Activated naive CD4-positive, alpha-beta T cell treated with anti-CD3 and anti-CD28 coated beads, Interleukin-2, amount 50 U/mL, for 16 hours (primary cell): ENCODE measurements around the gene MRPL38.

Experiments
- DNase-seq: peaks from one replicate; pipeline ENCODE4 v3.0.0-alpha.2; 2020

The MRPL38 gene

GRCh38 chr17:75917917-75918445, 13.3 kb upstream of the MRPL38 start:
- no peak for DNase-seq

- DNase-seq, result no peak
Measured at GRCh38 chr17:75917141-75917916, 12.6 kb upstream of the MRPL38 start.

- DNase-seq, result no peak
Measured at GRCh38 chr17:75915268-75915667, 10.6 kb upstream of the MRPL38 start.

DNA sequence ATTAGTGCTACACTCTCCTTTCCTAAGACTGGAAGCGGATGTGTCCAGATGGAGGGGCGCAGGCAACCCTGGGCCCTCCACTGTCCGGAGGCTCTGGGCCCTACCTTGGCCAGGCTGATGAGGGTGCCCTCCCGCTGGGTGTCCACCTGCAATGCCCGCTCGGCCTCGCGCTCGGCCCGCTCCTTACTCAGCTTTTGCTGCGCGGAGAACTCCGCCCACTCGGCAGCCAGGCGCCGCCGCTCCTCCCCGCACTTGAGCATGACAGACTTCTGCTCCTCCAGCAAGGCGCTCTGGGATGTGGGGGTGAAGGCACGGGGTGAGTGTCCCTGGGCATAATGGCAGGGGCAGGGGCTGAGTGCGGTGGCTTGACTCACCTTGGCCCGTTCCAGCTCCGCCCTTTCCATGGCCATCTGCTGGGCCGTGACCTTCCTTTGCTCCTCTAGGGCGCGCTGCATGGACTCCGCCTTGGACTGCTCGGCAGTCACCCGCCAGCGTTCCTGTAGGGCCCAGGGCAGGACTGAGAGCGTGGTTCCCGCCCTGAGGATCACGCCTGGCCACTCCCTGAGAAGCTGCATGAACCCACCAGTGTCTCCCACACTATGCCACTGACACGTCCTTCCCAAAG, 10.1 kb upstream of the MRPL38 start:
- DNase-seq, result no peak

- no peak for DNase-seq
Measured at GRCh38 chr17:75913537-75914210, 9.0 kb upstream of the MRPL38 start.

DNA sequence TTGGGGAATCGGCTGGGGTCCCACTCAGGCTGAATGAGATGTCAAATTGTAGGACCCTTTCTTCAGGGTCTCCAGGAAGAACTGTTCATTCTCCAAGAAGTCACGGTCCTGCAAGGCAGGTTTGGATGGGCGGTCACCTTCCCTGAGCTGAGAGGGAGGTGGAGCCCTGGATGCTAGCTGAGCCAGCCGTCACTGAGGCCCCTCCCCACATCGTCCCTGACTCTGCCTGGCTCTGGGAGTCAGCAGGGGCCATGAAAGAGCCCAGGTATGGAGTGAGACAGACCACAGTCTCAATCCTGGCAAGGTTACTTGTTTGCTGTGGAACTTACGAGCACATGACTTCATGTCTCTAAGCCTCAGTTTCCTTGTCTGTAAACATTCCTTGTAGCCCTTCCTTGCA, 6.0 kb upstream of the MRPL38 start:
- no peak for DNase-seq

DNA sequence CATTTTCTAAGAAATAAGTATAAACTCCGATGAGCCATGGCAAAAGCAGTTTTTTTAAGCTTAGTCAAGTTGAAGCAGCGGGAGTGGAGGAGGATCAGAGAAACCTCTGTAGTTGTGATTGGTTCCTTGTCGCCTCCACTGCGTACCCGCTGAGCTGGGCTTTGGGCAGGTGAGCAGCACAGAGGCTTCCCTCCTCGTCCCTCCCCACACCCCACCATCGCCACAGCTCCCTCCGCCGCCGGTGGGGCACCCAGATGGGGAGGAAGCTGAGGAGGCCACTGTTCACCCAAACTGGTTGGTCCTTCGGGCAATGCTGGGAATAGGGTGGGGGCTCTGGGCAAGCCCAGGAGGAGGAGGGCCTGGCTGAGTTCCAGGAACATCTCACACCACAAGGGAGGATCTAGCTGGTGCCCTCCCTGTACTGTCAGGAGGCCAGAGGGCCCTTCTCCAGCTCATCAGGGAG, 5.2 kb upstream of the MRPL38 start:
- no peak for DNase-seq

GRCh38 chr17:75909051-75909811, 4.5 kb upstream of the MRPL38 start:
- no peak for DNase-seq

- no peak for DNase-seq
Measured at GRCh38 chr17:75908201-75908600, 3.5 kb upstream of the MRPL38 start.

DNA sequence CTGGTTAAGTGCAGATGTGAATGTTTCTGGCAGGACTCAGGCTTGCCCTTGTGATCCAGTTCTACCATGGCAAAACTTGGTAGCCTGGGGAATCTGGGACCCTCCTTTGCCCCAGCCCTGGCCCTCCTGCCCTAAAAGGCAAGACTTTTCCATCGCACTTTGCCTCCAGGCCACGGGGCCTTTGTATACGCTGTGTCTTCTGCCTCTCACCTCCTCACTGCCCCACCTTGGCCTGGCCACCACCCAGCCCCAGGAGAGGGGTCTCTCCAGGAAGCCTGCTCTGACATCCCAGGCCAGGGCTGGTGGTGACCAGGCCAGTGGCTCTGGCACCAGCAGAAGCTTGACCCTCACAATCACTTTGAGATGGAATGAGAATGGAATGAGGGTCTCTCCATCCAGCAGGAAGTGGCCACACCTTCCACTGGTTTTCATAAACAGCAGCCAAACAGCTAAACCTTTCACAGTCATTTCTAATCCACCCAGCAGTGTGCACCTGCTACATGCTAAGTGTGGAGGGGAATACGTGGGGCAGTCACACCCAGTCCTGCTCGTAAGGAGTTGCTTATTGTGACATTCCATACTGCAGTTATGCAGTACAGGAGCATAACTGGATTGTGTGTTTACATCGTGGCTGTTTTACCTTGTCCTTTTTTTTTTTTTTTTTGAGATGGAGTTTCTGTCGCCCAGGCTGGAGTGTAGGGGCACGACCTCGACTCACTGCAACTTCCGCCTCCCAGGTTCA, 1.6 kb upstream of the MRPL38 start:
- DNase-seq, result no peak

- no peak for DNase-seq
Measured at GRCh38 chr17:75902406-75902805, 2.3 kb downstream of the MRPL38 start.

DNA sequence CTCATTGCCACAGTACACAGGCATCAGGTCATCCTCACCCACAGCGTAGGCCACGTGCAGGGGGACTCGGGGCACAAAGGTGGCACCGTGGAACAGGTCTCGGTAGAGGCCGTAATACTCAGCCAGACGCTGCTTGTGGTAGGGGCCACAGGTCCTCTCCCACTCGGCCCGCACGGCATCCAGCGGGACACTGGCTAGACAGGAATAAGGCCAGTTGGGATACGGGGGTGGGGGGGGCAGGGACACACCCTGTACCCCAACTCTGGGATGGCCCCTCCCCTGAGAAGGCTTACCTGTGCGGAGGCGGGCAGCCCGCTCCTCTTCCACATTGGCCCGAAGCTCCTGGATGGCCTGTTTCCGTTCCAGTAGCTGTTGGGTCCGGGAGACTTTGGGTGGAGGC, 3.0 kb downstream of the MRPL38 start:
- no peak for DNase-seq

GRCh38 chr17:75900691-75901533, 3.8 kb downstream of the MRPL38 start:
- DNase-seq, result no peak

DNA sequence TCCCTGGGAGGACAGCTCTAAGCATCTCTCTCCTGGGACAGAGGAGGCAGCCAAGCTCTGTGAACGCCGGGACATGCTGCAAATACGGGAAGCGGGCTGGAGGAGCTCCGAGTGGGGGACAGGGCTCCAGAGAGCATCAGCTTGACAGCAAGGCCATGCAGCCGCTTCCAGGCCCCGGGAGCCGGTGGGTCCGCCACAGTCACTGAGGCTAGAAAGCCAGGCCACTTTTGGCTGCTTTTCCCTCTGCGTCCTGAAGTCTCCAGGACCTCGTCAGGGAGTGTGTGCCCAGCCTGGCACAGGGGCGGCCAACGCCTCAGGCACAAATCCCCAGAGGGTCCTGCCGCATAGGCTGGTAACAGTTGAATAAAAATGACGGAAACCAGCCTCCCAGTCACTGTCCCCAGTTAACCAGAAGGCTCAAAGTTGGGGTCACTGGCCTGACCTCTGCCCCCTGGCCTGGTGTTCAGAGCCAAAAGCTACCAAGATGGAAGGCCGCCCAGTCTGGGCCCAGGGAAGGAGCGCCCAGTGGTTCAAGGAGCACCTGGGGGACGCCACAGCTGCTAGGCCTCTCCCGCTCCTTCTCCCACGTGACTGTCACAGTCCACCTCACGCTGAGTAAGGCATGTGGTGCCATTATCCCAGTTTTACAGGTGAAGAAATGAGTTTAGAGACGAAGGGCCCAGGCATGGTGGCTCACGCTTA, 4.8 kb downstream of the MRPL38 start:
- no peak for DNase-seq

DNA sequence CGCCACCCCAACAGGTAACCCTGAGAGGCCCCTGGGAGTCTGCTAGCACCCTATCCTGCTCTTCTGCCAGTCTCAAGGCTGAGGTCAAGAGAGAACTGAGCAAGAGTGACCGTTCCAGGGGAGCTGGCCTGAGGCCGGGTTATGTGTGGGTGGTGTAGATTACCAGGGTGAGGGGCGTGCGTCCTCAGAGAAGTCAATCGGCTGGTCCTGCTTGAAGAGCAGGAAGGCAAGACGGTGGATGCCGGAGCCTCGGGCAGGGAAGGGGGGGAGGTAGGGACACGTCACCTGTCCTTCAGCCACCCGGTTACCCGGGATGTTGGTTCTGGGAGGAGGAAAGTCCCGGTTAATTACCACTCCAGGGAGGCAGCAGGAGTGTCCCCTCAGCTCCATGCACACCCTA, 5.3 kb downstream of the MRPL38 start:
- no peak for DNase-seq

DNA sequence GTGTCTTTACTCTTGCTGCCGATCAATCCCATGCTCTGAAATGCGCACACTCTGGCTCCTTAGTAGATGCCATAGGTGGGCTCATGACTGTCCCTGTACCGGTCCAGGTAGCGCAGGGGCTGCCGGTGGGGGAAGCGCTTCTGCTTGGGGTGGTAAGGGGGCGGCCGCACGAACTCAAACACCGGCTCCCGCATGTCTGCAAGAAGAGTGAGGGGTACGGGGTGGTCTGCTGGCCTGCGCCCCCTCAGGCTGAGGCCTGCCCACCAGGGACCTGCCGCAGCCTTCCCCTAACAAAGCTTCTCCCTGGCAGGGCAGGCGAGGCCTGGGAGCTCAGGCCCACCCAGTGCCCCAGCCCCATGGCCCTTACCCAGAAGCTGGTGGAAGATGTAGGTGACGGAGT, 5.9 kb downstream of the MRPL38 start:
- DNase-seq, result no peak

DNA sequence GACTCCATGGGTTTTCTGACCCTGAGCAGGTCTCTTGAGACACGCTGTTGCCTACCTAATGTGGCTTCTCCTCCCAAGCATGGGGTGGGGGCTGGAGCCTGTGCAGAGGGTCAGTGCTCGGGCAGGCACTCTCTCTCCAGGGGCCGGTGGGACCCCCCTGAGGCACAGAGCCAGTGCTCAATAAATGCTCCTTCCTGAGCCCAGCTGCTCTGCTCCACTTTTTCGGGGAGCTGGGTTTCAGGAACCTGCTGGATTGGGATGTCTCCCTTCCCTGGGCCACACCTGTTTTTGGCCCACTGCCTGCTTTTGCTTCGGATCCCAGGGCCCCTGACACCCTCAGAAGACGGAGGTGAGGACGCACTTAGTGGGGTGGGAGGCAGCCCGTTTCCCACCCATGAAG, 6.6 kb downstream of the MRPL38 start:
- DNase-seq, result no peak

DNA sequence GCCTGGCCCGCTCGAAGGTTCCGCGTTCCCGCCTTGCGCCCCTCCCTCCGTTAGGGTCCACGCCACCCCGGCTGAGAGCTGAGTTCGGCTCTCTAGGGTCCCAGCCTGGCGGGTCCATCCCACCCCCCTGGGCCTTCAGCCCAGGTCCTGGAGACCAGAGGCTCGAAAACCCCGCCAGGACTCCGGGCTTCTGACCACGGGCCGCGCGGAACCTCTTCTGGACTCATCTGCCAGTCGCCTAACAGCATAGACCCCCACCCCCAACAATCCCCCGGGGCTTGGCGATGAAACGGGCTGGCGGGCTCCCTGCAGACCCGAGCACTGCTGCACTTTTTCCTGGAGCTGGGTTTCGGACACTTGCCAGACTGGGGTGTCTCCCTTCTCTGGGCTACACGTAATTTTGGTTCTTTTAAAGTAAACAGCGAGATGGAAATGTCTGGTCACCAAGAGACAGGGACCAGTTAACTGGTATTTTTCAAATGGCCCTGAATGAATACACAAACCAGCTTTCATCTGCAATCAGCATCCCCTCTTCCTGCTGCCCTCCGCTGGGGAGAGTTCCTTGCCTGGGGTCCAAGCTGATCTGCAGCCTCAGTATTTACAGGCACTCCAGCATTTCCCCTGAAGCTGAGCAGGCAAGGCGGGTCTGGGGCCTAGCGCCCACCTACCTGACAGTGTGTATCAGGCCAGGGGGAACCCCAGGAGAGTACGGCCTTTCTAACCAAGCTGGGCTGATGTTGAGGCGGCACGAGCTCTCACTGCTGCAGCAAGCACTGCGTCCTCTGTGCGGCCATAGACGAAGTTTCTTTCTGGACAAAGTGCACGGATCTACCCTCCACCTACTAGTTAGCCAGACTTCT, 7.3 kb downstream of the MRPL38 start:
- DNase-seq, result no peak

DNA sequence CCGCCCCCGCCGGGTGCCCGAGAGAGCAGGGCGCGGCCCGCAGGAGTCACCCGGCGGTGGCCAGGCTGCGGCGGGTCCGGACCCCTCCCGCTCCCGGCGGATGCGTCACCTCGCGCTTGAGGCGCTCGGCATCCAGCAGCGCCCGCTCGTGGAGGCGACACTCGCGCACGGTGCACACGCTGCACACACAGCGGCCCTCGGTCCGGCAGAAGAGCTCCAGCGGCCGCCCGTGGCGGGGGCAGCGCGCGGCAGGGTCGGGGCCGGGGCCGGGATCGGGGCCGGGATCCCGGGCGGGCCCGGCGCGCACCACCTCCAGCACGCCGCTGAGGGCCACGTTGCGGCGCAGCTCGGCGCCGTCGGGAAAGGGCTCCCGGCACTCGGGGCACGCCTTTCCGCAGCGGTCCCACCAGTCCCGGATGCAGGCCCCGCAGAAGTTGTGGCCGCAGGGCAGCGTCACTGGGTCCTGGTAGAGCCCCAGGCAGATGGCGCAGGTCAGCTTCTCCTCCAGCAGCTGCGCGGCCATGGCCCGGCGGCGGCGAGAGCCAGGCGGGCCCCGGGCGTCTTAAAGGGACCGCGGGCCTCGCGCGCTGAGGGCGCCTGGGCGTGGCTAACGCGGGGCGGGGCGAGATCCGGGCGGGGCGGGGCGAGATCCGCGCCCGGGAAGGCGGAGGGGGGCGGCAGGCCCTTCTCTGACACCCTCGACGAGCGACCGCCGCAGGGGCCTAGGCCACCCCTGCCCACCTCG, 8.1 kb downstream of the MRPL38 start, which contains the start of gene TRIM65:
Gene TRIM65 (minus strand): TSS at position 537 of the 745 bp plus-strand sequence. CDS start 14 bp downstream, at position 523.
- DNase-seq, result peak; percentile 82
